Bone marrow (tissue), 2 donors: ENCODE results near the gene TUBB3.

Experiments used
- DNase-seq, 2 donors: peaks; one replicate each; lab custom pipeline; 2025; lab: John Stamatoyannopoulos, UW

TUBB3 gene

DNA sequence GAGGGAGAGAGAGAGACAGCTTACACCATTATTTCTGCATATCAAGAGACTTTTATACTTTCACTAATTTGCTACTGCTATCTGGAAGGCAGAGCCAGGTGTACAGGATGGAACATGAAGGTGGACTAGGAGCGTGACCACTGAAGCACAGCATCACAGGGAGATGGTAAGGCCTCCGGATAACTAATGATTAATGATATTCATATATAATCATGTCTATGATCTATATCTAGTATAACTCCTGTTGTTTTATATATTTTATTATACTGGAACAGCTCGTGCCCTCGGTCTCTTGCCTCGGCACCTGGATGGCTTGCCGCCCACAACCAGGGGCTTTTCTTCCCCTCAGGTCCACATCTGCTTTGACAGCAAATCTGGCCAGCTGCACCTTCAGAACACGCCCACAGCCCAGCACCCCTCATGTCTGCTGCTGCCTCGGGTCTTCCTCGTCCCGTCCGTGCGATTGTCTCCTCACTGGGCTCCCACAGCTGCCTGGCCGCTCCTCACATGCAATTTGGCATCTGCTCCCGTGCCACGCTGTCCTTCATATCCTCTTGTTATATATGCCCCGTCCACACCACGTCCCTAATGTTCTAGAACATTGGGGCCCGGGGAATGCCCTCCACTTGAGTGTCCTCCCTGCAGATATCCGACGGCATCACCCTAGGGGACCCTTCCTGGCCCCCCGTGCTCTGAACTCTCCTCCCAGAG is 15.2 kb downstream of the TUBB3 start:
- no peak for DNase-seq

DNA sequence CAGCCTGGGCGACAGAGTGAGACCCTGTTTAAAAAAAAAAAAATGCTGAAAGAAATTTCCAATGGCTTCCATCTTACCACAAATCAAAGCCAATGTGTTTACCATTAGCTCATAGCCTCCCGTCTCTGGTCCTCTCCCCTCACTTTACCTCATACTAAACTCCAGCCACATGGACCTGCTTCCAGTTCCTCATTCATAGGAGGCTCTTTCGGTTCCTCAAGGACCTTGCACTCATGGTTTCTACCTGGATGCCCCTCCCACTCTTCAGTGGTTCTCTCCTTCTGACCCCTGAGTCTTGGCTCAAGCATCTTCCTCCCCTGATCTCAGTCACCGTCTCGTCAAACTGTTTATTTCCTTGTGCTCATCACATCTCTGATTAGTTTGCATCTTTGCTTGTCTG is 21.6 kb downstream of the TUBB3 start:
- no peak for DNase-seq

GRCh38 chr16:89945654-89946053 is 22.5 kb downstream of the TUBB3 start:
- no peak for DNase-seq

GRCh38 chr16:89946515-89946914 is 23.4 kb downstream of the TUBB3 start:
- no peak for DNase-seq

DNA sequence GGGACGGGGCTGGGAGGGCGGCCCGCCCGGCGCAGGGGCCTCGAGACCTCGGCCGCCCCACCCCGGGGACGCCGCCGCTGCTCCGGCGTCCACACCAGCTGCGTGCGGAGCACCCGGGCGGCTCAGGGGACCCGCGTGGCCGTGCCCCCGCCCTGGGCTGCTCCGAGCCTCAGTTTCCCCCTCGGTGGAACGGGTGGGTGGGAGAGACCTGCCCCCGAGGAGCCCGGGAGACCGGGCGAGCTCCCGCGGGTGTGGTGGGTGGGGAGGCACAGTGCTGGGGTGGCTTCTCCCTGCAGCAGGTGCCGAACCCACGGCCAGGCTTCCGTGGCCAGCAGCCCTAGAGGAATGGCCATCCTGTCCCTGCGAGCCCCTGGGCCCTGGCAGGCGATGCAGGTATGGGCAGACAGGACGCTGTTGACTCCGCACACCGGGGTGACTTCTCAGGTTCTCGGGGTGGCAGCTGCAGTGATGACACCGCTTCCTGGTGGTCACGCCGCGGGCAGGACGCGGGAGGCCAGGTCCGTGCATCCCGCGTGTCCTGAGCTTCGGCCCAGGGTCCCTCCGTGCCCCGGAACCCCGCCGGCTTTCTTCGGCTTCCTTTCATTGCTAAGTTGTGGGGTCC is 26.1 kb downstream of the TUBB3 start:
- DNase-seq: no peak

DNA sequence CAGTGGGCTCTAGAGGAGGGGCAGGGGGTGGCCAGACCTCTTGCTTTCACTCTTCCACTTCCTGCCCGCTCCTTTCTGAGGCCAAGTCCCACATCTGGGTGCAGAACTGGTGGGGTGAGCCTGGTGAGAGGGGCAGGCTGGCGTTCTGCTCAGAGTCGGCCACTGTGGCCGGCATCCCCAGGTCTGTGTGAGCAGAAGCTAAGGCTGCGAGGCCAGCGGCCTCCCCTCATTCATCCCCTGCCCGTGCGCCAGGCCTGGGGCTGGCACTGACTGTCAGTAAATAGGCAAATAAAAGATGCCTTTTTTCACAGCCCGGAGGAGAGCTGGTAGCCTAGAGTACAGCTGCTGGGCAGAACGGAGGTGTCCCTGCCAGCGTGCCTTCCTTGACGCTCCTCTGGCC is 26.6 kb downstream of the TUBB3 start:
- no peak for DNase-seq

- DNase-seq: no peak
Measured at GRCh38 chr16:89951509-89951908, 28.4 kb downstream of the TUBB3 start.

GRCh38 chr16:89952049-89952448 is 28.9 kb downstream of the TUBB3 start:
- DNase-seq: no peak

DNA sequence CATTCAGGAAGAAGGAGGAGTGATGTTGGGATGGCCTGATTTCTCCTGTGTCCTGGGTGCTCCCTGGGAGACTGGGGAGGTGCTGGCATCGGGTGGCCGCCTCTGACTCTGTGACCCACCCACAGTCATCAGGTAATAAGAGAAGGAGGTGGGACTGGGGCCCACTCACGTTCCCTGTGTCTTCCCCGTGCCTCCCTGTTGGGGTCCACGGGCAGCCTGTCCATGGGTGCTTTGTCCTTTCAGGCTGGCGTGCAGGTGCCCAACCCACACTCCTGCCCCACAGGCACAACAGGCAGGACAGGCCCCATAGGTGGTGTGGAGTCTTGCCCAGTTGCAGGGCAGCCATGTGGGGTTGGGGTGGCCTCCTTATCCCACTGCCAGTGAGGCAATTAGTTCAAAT is 29.4 kb downstream of the TUBB3 start:
- DNase-seq: no peak

DNA sequence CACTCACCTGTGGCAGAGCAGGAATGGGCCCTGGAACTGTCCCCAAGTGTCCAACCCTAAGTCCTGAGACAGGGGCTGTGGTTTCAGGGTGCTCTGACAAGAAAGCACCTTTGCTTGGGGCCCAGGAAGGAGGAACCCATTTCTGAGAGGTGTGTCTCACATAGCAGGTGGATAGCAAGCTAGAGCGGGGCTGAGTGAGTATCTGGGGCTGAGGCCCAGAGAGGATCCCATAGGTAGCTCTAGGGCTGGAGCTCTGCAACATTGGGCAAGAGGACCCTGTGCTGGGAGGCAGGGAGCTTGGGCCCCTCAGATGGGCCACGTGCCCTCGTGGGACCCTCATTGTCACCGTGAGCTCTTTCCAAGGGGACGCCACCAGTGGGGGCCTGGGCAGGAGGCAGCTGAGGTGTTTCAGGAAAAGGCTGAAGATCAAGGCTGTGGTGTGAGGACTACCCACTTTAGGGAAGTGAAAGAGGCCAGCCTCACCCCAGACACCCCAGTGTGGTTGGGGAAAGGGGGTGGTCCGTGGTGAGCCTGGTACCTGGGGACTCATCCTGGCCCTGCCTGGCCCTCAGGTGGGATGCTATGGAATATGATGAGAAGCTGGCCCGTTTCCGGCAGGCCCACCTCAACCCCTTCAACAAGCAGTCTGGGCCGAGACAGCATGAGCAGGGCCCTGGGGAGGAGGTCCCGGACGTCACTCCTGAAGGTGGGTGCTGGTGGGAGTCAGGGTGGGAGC is 30.7 kb downstream of the TUBB3 start:
- DNase-seq: no peak

GRCh38 chr16:89954462-89954861 is 31.3 kb downstream of the TUBB3 start:
- DNase-seq: no peak

- no peak for DNase-seq
Measured at GRCh38 chr16:89955001-89955685, 32.0 kb downstream of the TUBB3 start.

GRCh38 chr16:89956505-89957215 is 33.5 kb downstream of the TUBB3 start:
- DNase-seq: no peak

DNA sequence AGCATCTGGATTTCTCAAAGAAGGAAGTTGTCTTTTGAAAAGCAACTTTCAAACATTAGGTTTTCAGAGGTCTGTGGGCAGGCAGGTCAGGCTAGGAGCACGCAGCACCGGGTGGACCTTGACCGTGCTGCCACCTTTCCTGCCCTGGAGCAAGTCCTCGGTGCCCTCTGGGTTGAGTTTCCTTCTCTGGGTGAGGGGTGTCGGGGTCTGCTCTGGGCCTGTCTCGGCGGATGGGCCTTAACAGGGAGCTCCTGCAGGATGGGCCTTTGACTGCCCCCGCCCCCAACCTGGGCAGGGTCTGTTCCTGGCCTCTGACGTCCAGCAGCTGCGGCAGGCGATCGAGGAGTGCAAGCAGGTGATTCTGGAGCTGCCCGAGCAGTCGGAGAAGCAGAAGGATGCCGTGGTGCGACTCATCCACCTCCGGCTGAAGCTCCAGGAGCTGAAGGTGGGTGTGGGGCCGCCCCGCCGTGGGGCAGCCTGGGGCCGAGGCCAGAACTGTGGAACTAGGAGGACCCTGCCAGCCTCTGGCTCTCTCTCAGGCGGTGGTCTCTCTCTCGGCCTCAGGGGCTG is 34.2 kb downstream of the TUBB3 start:
- DNase-seq: no peak

DNA sequence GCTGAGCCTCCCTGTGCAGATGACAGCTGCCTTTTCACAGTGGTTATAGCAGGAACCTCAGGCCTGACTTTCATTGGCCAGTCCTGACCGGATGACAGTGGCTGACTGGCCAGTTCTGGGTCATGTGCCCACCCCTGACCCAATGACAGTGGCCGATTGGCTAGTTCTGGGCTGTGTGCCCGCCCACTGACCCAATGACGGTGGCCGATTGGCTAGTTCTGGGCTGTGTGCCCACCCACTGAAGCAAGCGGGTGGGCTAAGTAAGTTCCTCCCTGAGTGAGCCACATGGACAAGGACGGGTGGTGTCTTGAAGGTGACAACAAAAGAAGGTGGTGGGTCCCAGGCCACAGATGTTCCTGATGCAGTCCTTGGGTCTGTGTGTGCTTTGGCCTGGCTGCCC is 34.9 kb downstream of the TUBB3 start:
- DNase-seq: no peak

- DNase-seq: no peak
Measured at GRCh38 chr16:89958596-89958995, 35.5 kb downstream of the TUBB3 start.

- no peak for DNase-seq
Measured at GRCh38 chr16:89960966-89961365, 37.8 kb downstream of the TUBB3 start.

- no peak for DNase-seq
Measured at GRCh38 chr16:89961920-89962319, 38.8 kb downstream of the TUBB3 start.

DNA sequence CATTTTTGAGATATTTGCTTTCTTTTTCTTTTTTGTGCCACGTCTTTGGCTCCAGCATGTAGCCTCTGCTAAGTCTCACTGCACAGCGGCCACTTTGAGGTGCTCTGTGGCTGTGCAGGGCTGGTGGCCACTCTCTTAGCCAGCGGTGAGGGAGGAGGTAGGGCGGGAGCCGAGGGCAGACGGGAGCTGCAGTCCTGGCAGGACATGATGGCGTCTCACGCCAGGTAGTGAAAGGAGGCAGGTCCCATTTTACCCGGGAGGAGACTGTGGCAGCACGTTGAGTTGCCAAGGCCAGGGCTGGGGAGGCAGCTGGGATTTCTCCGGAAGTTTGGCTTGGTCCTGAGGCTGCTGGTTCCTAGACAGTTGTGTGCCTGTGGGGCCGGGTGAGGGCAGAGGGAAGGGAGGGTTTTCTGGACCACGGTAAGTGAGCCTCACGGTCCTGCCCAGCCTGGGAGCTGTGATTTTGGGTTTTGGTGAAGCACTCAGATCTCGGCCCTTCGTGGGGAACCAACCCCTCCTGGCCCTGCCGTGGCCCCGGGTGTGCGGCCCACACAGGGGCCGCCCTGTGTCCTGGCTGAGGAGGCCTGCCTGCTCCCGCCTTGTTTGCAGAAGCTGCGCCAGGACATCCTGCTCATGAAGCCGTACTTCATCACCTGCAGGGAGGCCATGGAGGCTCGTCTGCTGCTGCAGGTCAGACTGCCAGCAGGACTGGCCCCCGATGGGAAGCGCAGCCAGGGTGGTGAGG is 39.8 kb downstream of the TUBB3 start:
- DNase-seq: no peak

- no peak for DNase-seq
Measured at GRCh38 chr16:89964201-89964600, 41.1 kb downstream of the TUBB3 start.
